Naive thymus-derived CD8-positive, alpha-beta T cell (primary cell): ENCODE measurements around the gene CBX1. TPM values are rescaled to one million over a fixed set of nuclear protein-coding genes. Genes with fewer than 3 reads are reported as not detected.

Source experiments
- microRNA-seq: library from miRNA; unstranded; fragments of <30 nt; microRNA quantifications from one replicate; pipeline ENCODE4 v1.2.0, GENCODE V29; 2022; ENCODE audit warnings: borderline microRNAs expressed
- polyA plus RNA-seq, 3 donors: library from polyadenylated mRNA; unstranded; fragments of 300-500 nt; fragmentation: Illumina TruSeq; gene quantifications; one replicate each; pipeline ENCODE4 v1.2.3, GENCODE V29; 2021
- total RNA-seq, 8 experiments: library from RNA in 2 of 8; stranded (reverse) in 2 of 8; gene quantifications; one replicate each; pipeline ENCODE4 v1.2.3 and lab custom pipeline; 2021 to 2026

The CBX1 gene
- total and polyA plus RNA-seq, 5 experiments from 2014 or later = 20.8 to 34.6 (median 24.4) TPM

Small RNA genes lying within 50 kb of the gene (microRNA-seq; reads per million reads assigned to microRNA genes)
- 33.2 reads per million, percentile 49 among the genes with 10 or more reads in this experiment for gene MIR152

Other genes with a start within 250 kb of the CBX1 start
- gene SP2, start 205.2 kb downstream of the CBX1 start, total RNA-seq = 10 to 100 TPM; 31.6 to 31.7 TPM
- gene SP2, start 205.2 kb downstream of the CBX1 start, polyA plus RNA-seq = 10 to 100 TPM in 1 of 3 donors, 1 to 10 TPM in 2; 4.5 to 13.0 (median 9.6) TPM
- 10 to 100 TPM; 17.2 to 20.8 TPM for gene PNPO, start 159.9 kb downstream of the CBX1 start, total RNA-seq
- gene PNPO, start 159.9 kb downstream of the CBX1 start, polyA plus RNA-seq = 10 to 100 TPM; 26.0 to 31.8 (median 29.9) TPM
- not detected for gene PRR15L, start 143.6 kb downstream of the CBX1 start, total RNA-seq
- under 1 TPM; 0.14 to 0.36 (median 0.16) TPM for gene PRR15L, start 143.6 kb downstream of the CBX1 start, polyA plus RNA-seq
- 100 to 1,000 TPM; 352 to 356 TPM for gene CDK5RAP3, start 130.4 kb downstream of the CBX1 start, total RNA-seq
- 10 to 100 TPM; 63.6 to 73.0 (median 70.2) TPM for gene CDK5RAP3, start 130.4 kb downstream of the CBX1 start, polyA plus RNA-seq
- gene COPZ2, start 63.7 kb downstream of the CBX1 start, total RNA-seq = 1 to 10 TPM; 1.2 to 2.4 TPM
- gene COPZ2, start 63.7 kb downstream of the CBX1 start, polyA plus RNA-seq = 1 to 10 TPM in 2 of 3 donors, under 1 TPM in 1; 0.84 to 7.1 (median 1.6) TPM
- 10 to 100 TPM; 45.5 to 50.4 TPM for gene NFE2L1, start 53.1 kb downstream of the CBX1 start, total RNA-seq
- 10 to 100 TPM in 1 of 3 donors, 1 to 10 TPM in 2; 5.0 to 14.2 (median 7.2) TPM for gene NFE2L1, start 53.1 kb downstream of the CBX1 start, polyA plus RNA-seq
- gene SNX11, start 6.3 kb upstream of the CBX1 start, total RNA-seq = 10 to 100 TPM; 19.5 to 20.9 TPM
- 10 to 100 TPM; 18.8 to 28.3 (median 25.6) TPM for gene SNX11, start 6.3 kb upstream of the CBX1 start, polyA plus RNA-seq